GM12891 (cell line): ENCODE results near the gene CCDC88A.

ENCODE experiments used
- DNase-seq: peaks from one replicate; pipeline ENCODE4 v3.0.0; 2011; ENCODE audit warnings: low spot score; ENCODE audit not compliant: insufficient read length
- FAIRE-seq: peaks from 2 replicates; lab custom pipeline; 2011; peaks lifted over from hg19 to GRCh38; lab: Jason Lieb, UNC
- PAX5 ChIP-seq: IDR thresholded peaks from 2 replicates; pipeline ENCODE4 v1.6.1; 2011; ENCODE audit warnings: low read length, moderate library complexity, mild to moderate bottlenecking; ENCODE audit not compliant: insufficient read depth, severe bottlenecking
- POLR2A ChIP-seq: IDR thresholded peaks from 2 replicates; pipeline ENCODE4 v1.6.1; 2011; ENCODE audit warnings: low read depth, low read length, control low read depth
- POLR2AphosphoS5 ChIP-seq: IDR thresholded peaks from 2 replicates; pipeline ENCODE4 v1.6.1; 2011; ENCODE audit warnings: low read depth, low read length, control low read depth
- POU2F2 ChIP-seq: IDR thresholded peaks from 2 replicates; pipeline ENCODE4 v1.6.1; 2011; ENCODE audit warnings: low read depth, mild to moderate bottlenecking, control low read depth, low read length, moderate library complexity
- SPI1 ChIP-seq: IDR thresholded peaks from 2 replicates; pipeline ENCODE4 v1.6.1; 2011; ENCODE audit warnings: low read depth, low read length, control low read depth
- TAF1 ChIP-seq: IDR thresholded peaks from 2 replicates; pipeline ENCODE4 v1.6.1; 2011; ENCODE audit warnings: low read depth, low read length, control low read depth

The CCDC88A gene

DNA sequence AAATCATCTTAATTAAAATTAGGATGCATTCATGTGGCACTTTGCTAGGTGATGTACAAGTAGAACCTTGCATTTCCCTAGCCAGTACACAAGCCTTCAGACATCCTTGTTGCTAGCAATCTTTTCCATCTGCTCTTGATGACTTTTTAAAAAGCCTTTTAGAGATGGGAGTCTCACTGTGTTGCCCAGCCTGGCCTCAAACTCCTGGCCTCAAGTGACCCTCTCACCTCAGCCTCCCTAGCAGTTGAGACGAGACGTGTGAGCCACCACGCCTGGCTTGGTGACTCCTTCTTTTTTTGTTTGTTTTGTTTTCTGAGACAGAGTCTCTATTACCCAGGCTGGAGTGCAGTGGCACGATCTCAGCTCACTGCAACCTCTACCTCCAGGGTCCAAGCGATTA lies 1.7 kb upstream of the CCDC88A start:
- FAIRE-seq (no peak), DNase-seq (no peak)
- TF ChIP-seq POLR2A (no peak), POU2F2 (no peak), PAX5 (no peak), SPI1 (no peak), TAF1 (no peak), POLR2AphosphoS5 (no peak)

DNA sequence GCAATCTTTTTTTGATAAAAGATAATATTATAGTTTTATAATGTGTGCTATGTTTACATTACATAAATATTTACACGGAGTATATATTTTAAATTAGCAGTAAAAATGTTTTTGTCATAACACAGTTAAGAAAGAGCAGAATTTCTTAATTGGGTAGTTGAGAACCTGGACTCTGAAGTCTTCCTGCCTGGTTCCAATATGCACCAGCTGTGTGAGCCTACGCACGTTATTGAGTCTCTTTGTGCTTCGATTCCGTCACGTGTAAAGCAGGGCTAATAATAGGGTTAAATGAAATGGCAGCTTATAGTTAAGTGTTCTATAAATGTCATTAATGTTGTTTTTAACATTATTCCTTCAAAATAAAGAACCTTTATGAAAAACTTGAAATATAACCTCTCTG lies 1.2 kb upstream of the CCDC88A start:
- TF ChIP-seq TAF1: no peak
- no peak for TF ChIP-seq POLR2A
- no peak for TF ChIP-seq PAX5
- no peak for TF ChIP-seq POLR2AphosphoS5
- no peak for TF ChIP-seq POU2F2
- no peak for TF ChIP-seq SPI1
- FAIRE-seq: no peak
- no peak for DNase-seq

DNA sequence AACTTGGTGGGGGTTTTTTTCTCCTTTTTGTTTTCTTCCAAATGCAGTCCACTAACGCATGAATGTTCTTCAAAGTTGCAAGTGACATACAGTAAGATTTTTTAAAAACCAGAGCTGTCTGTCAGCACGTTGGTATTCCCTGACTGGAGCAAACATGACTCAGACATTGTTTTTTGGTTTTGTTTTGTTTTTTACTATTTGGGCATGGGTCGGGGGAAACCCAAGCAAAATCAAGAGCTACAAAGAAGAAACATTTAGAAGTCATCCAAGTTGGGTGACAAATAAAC lies 726 bp upstream of the CCDC88A start:
- DNase-seq (no peak), FAIRE-seq (no peak)
- TF ChIP-seq TAF1 (no peak), PAX5 (no peak), SPI1 (no peak), POU2F2 (no peak), POLR2AphosphoS5 (no peak), POLR2A (no peak)

GRCh38 chr2:55419233-55419678 lies 400 bp downstream of the CCDC88A start:
- no peak for TF ChIP-seq POLR2A
- no peak for TF ChIP-seq POU2F2
- no peak for TF ChIP-seq PAX5
- no peak for TF ChIP-seq POLR2AphosphoS5
- TF ChIP-seq TAF1: no peak
- TF ChIP-seq SPI1: no peak
- peak; percentile 9 for FAIRE-seq
- DNase-seq: peak; percentile 23

- TF ChIP-seq POLR2A (no peak), POU2F2 (no peak), SPI1 (no peak), PAX5 (no peak), TAF1 (no peak), POLR2AphosphoS5 (no peak)
- FAIRE-seq: no peak
- DNase-seq: no peak
Observed at GRCh38 chr2:55418512-55419232, 984 bp downstream of the CCDC88A start.

- no peak for DNase-seq
- TF ChIP-seq PAX5: no peak
- no peak for TF ChIP-seq SPI1
- TF ChIP-seq POLR2A: no peak
- no peak for TF ChIP-seq TAF1
- no peak for TF ChIP-seq POU2F2
- no peak for TF ChIP-seq POLR2AphosphoS5
- FAIRE-seq: no peak
Observed at GRCh38 chr2:55418072-55418471, 1.6 kb downstream of the CCDC88A start.

- DNase-seq (no peak), FAIRE-seq (no peak)
- TF ChIP-seq SPI1: peak; percentile 50; the same call in 1 of the 2 replicates
- TF ChIP-seq TAF1: no peak
Observed at GRCh38 chr2:55416786-55417568, 2.7 kb downstream of the CCDC88A start.

- DNase-seq (no peak), FAIRE-seq (no peak)
- TF ChIP-seq POU2F2 (no peak), TAF1 (no peak), POLR2A (no peak), SPI1 (no peak), PAX5 (no peak), POLR2AphosphoS5 (no peak)
Observed at GRCh38 chr2:55415300-55415699, 4.4 kb downstream of the CCDC88A start.

DNA sequence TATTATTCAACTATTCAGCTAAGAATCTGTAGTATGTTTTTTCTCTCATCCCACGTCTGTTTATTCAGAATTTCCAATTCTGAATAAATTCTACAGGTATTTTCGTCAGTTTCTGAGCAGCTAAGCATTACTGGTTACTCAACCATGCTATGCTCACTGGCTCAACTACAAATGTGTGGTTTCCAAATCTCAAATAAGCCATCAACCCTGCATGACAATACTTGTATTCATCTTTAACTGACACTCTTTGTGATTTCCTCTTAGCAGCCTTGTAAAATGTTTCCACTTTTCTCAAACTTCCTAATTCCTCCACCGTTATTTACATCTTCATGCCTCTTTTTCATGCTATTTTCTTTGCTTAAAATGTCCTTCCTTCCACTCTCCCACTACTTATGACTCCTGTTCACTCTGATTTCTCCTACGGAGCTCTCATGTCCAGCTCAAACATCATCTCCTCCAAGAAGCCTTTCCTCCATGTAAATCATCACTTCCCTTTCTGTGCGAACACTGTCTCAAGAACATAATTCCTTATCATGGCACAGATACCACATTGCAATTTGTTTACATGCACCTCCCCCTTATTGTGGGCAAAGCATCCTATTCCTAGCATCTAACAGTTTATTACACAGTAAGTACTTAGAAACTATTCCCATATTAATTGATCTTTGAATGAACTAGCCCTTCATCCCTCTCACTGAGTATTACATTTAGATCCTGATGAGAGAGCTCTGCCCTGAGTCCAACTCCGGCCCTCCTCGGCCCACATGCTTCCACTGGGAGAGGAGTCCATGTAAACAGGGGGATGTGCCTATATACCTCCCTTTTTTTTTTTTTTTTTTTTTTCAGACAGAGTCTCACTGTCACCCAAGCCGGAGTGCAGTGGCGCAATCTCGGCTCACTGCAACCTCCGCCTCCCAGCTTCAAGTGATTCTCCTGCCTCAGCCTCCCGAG lies 10.5 kb downstream of the CCDC88A start:
- DNase-seq: no peak
- TF ChIP-seq POU2F2 (no peak), SPI1 (peak; percentile 13; the same call in 1 of the 2 replicates)
- peak; percentile 52 for FAIRE-seq
